ENCODE results near the gene MRPS10. TPM values are rescaled to one million over a fixed set of nuclear protein-coding genes. Genes with fewer than 3 reads are reported as not detected.

The MRPS10 gene
- total RNA-seq, 1 donor from 2014 or later, result 5.4 TPM

- no peak for DNase-seq (ENCODE audit: low spot score in 2 of 2)
- Histone ChIP-seq H3K4me3 (no peak overlapping the region), H3K27ac (no peak overlapping the region), H3K27me3 (no peaks in the 10 kb centered on the region), H3K9me3 (no peaks in the 10 kb centered on the region), H3K36me3 (peaks cover 0 to 8% of the 10 kb centered on the region in 2 donors), H3K4me1 (no peaks in the 10 kb centered on the region)
- TF ChIP-seq, protein P1, sequence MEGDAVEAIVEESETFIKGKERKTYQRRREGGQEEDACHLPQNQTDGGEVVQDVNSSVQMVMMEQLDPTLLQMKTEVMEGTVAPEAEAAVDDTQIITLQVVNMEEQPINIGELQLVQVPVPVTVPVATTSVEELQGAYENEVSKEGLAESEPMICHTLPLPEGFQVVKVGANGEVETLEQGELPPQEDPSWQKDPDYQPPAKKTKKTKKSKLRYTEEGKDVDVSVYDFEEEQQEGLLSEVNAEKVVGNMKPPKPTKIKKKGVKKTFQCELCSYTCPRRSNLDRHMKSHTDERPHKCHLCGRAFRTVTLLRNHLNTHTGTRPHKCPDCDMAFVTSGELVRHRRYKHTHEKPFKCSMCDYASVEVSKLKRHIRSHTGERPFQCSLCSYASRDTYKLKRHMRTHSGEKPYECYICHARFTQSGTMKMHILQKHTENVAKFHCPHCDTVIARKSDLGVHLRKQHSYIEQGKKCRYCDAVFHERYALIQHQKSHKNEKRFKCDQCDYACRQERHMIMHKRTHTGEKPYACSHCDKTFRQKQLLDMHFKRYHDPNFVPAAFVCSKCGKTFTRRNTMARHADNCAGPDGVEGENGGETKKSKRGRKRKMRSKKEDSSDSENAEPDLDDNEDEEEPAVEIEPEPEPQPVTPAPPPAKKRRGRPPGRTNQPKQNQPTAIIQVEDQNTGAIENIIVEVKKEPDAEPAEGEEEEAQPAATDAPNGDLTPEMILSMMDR (IDR thresholded peaks at IDR 0.05), result no peak
- intact Hi-C loops (cut with DNase I), result no loop called here
These were observed 8.5 kb upstream of the MRPS10 start for GRCh38 chr6:42226161-42226611.

- intact Hi-C loops (cut with DNase I), result no loop called here
- Histone ChIP-seq H3K27me3 (no peaks in the 10 kb centered on the region), H3K36me3 (peaks cover 0 to 8% of the 10 kb centered on the region in 2 donors), H3K27ac (no peak overlapping the region), H3K4me3 (no peak overlapping the region), H3K4me1 (no peaks in the 10 kb centered on the region), H3K9me3 (no peaks in the 10 kb centered on the region)
- DNase-seq (ENCODE audit: low spot score in 2 of 2), result no peak
- TF ChIP-seq, protein P1 (IDR thresholded peaks at IDR 0.05), result no peak
These were observed 7.8 kb upstream of the MRPS10 start for GRCh38 chr6:42225419-42225818.

DNA sequence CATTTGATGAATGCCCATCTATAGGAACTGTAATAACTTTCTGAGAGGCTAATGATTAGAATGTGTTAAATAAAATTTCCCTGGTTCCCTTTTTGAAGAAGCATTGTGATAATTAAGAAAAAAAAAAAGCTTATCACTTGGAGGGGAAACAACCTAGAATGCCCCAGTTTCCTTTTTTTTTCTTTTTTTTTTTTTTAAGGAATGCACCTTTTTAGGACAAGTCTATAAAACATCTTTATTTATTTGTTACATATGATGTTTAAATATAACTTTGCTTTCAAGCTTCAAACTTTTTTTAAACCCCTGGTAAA lies 7.3 kb upstream of the MRPS10 start:
- no peak for DNase-seq (ENCODE audit: low spot score in 2 of 2)
- Histone ChIP-seq H3K27me3 (no peaks in the 10 kb centered on the region), H3K27ac (no peak overlapping the region), H3K4me1 (no peaks in the 10 kb centered on the region), H3K36me3 (peaks cover 0 to 8% of the 10 kb centered on the region in 2 donors), H3K9me3 (no peaks in the 10 kb centered on the region), H3K4me3 (no peak overlapping the region)
- intact Hi-C loops (cut with DNase I), result no loop called here
- TF ChIP-seq, protein P1 (IDR thresholded peaks at IDR 0.05), result no peak

DNA sequence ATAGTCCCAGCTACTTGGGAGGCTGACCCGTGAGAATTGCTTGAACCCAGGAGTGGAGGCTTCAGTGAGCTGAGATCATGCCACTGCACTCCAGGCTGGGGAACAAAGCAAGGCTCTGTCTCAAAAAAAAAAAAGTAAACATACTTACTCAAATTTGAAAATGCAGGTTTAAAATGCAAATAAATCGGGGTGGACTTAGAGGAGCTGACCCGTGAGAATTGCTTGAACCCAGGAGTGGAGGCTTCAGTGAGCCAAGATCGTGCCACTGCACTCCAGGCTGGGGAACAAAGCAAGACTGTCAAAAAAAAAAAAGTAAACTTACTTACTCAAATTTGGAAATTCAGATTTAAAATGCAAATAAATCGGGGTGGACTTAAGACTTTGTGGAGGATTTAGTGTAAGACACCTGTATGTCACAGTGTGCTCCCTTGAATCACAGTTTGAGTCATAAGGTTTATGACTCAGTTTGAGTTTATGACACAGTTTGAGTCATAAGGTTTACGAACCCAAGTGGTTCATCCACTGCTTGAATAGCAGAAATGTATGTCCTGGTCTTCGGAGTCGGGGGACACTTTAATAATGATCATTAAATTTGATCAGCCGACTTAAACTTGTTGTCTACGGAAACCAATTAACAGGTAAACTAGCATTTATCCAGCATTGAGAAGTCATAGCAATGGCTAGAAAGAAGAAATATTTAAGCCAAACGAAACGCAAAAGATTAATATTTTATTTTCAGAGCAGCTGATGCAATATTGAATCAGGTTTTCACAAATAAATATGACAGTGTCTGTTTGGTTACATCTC lies 6.8 kb upstream of the MRPS10 start:
- Histone ChIP-seq H3K27me3 (no peaks in the 10 kb centered on the region), H3K36me3 (peaks cover 0 to 8% of the 10 kb centered on the region in 2 donors), H3K27ac (no peak overlapping the region), H3K4me3 (no peak overlapping the region), H3K4me1 (no peaks in the 10 kb centered on the region), H3K9me3 (no peaks in the 10 kb centered on the region)
- intact Hi-C loops (cut with DNase I), result no loop called here
- TF ChIP-seq, protein P1 (IDR thresholded peaks at IDR 0.05), result no peak
- DNase-seq (ENCODE audit: low spot score in 2 of 2), result no peak

GRCh38 chr6:42222448-42222847 lies 4.8 kb upstream of the MRPS10 start:
- Histone ChIP-seq H3K27me3 (no peaks in the 10 kb centered on the region), H3K36me3 (no peaks in the 10 kb centered on the region), H3K9me3 (no peaks in the 10 kb centered on the region), H3K4me1 (no peaks in the 10 kb centered on the region), H3K4me3 (no peak overlapping the region), H3K27ac (no peak overlapping the region)
- intact Hi-C loops (cut with DNase I), result no loop called here
- TF ChIP-seq, protein P1 (IDR thresholded peaks at IDR 0.05), result no peak
- no peak for DNase-seq (ENCODE audit: low spot score in 2 of 2)
